Naive B cell (primary cell): ENCODE data around the gene RNF220. TPM values are rescaled to one million over a fixed set of nuclear protein-coding genes. Genes with fewer than 3 reads are reported as not detected.
"Not testable (repeated sequence)": the region's sequence is repeated elsewhere in the genome, so short reads cannot be mapped to it uniquely, and the experiment has no call there.

Experiments
- ATAC-seq, 2 donors: fragments of 150-1000 bp; cut with Tn5 transposase; 2 replicates each; pipeline ENCODE4 v1.10.0; 2021; ENCODE audit warnings: low read depth in 2 of 2, mild to moderate bottlenecking in 2 of 2, moderate library complexity in 2 of 2
- DNase-seq: peaks from one replicate; pipeline ENCODE4 v3.0.0; 2022
- H3K27ac Mint-ChIP-seq, 6 donors: one replicate each; pipeline ENCODE4 v1.8.0; 2020 to 2022; ENCODE audit warnings: mild to moderate bottlenecking in 6 of 6, mixed read lengths in 6 of 6, moderate library complexity in 5 of 6, inconsistent platforms in 2 of 6
- H3K27me3 Mint-ChIP-seq, 3 donors: one replicate each; pipeline ENCODE4 v1.8.0; 2021 to 2022; ENCODE audit warnings: mixed read lengths in 3 of 3, mild to moderate bottlenecking in 1 of 3
- H3K36me3 Mint-ChIP-seq, 2 donors: one replicate each; pipeline ENCODE4 v1.8.0; 2020 to 2022; ENCODE audit warnings: mixed read lengths in 2 of 2, inconsistent platforms in 1 of 2, mild to moderate bottlenecking in 1 of 2
- H3K4me1 Mint-ChIP-seq, 3 donors: one replicate each; pipeline ENCODE4 v1.8.0; 2020 to 2022; ENCODE audit warnings: mixed read lengths in 3 of 3, inconsistent platforms in 1 of 3, mild to moderate bottlenecking in 1 of 3, moderate library complexity in 1 of 3
- H3K4me3 Mint-ChIP-seq, 8 donors: one replicate each; pipeline ENCODE4 v1.8.0; 2020 to 2022; ENCODE audit warnings: mild to moderate bottlenecking in 8 of 8, mixed read lengths in 8 of 8, moderate library complexity in 8 of 8, inconsistent platforms in 2 of 8
- H3K9me3 Mint-ChIP-seq, 7 donors: one replicate each; pipeline ENCODE4 v1.8.0; 2020 to 2022; ENCODE audit warnings: mixed read lengths in 7 of 7, mild to moderate bottlenecking in 5 of 7, inconsistent platforms in 2 of 7, moderate library complexity in 1 of 7
- polyA plus RNA-seq, 6 donors: library from polyadenylated mRNA; unstranded; fragments of 300-500 nt; fragmentation: Illumina TruSeq; gene quantifications; one replicate each; pipeline ENCODE4 v1.2.3, GENCODE V29; 2021; ENCODE audit warnings: low read depth in 6 of 6

RNF220 gene
- polyA plus RNA-seq, 6 donors from 2014 or later = 75.3 to 117 (median 82.4) TPM

- no peaks in the 10 kb centered on the region for H3K9me3 Mint-ChIP-seq
- peak; percentile 54 to 61 for ATAC-seq
- no peaks in the 10 kb centered on the region for H3K36me3 Mint-ChIP-seq
- no peaks in the 10 kb centered on the region for H3K27me3 Mint-ChIP-seq
- H3K4me1 Mint-ChIP-seq = peaks cover 35 to 58% (median 48%) of the 10 kb centered on the region in 3 donors
- peak overlapping the region in 6 of 8 donors; percentile 11 to 73 (median 52) for H3K4me3 Mint-ChIP-seq
- H3K27ac Mint-ChIP-seq = peak overlapping the region in 4 of 6 donors; percentile 41 to 86 (median 74)
- peak; percentile 41 for DNase-seq
Observed at GRCh38 chr1:44698138-44698537, 293.1 kb downstream of the RNF220 start.

GRCh38 chr1:44699375-44699774 lies 294.3 kb downstream of the RNF220 start:
- H3K9me3 Mint-ChIP-seq, ATAC-seq, H3K36me3 Mint-ChIP-seq, DNase-seq, H3K27me3 Mint-ChIP-seq, H3K4me3 Mint-ChIP-seq, H3K27ac Mint-ChIP-seq: not testable (repeated sequence)
- H3K4me1 Mint-ChIP-seq = peaks cover 29 to 49% (median 42%) of the 10 kb centered on the region in 3 donors

GRCh38 chr1:44700573-44700972 lies 295.5 kb downstream of the RNF220 start:
- DNase-seq (no peak), ATAC-seq (no peak)
- no peak overlapping the region for H3K4me3 Mint-ChIP-seq
- no peaks in the 10 kb centered on the region for H3K36me3 Mint-ChIP-seq
- no peak overlapping the region for H3K27ac Mint-ChIP-seq
- H3K9me3 Mint-ChIP-seq = no peaks in the 10 kb centered on the region
- H3K4me1 Mint-ChIP-seq = peaks cover 20 to 37% (median 30%) of the 10 kb centered on the region in 3 donors
- H3K27me3 Mint-ChIP-seq = no peaks in the 10 kb centered on the region

GRCh38 chr1:44701141-44701573 lies 296.1 kb downstream of the RNF220 start:
- ATAC-seq (no peak), DNase-seq (no peak)
- Mint-ChIP-seq H3K27me3 (no peaks in the 10 kb centered on the region), H3K4me3 (no peak overlapping the region), H3K9me3 (no peaks in the 10 kb centered on the region), H3K27ac (no peak overlapping the region), H3K36me3 (no peaks in the 10 kb centered on the region), H3K4me1 (peaks cover 20 to 31% (median 24%) of the 10 kb centered on the region in 3 donors)

Other genes with a start within 250 kb of the RNF220 start
- 10 to 100 TPM; 22.8 to 38.3 (median 33.8) TPM for gene DMAP1, start 191.8 kb upstream of the RNF220 start, polyA plus RNA-seq
- gene ERI3, start 50.0 kb upstream of the RNF220 start, polyA plus RNA-seq = 10 to 100 TPM; 42.3 to 69.2 (median 47.9) TPM